Activated T-cell treated with anti-CD3 and anti-CD28 coated beads, Interleukin-2, amount 50 U/mL, for 1 hour (primary cell): ENCODE results near the gene ACER3.
"Not testable (repeated sequence)": the region's sequence is repeated elsewhere in the genome, so short reads cannot be mapped to it uniquely, and the experiment has no call there.

ENCODE experiments used
- DNase-seq: peaks from one replicate; pipeline ENCODE4 v3.0.0-alpha.2; 2020

Gene ACER3

DNA sequence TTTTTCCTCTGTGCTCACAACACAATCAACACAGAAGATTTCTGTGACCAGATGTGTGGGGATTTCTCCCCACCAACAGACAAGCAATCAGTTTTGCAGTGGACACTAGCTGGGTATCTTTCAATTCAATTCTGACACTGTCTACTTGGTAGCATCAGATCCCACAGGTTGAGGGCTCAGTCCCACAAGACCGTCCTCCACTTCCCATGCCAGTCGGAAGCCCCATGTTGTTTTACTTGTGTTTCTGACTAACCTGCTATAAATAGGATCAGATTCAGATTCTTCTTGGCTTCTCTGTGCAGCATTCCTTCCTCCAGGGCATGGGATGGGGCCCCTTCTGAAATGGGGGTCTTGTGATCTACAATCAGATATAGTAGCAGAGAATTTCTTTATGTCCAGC, 19.6 kb downstream of the ACER3 start:
- DNase-seq, result no peak

GRCh38 chr11:76880956-76881355, 20.2 kb downstream of the ACER3 start:
- DNase-seq, result no peak

DNA sequence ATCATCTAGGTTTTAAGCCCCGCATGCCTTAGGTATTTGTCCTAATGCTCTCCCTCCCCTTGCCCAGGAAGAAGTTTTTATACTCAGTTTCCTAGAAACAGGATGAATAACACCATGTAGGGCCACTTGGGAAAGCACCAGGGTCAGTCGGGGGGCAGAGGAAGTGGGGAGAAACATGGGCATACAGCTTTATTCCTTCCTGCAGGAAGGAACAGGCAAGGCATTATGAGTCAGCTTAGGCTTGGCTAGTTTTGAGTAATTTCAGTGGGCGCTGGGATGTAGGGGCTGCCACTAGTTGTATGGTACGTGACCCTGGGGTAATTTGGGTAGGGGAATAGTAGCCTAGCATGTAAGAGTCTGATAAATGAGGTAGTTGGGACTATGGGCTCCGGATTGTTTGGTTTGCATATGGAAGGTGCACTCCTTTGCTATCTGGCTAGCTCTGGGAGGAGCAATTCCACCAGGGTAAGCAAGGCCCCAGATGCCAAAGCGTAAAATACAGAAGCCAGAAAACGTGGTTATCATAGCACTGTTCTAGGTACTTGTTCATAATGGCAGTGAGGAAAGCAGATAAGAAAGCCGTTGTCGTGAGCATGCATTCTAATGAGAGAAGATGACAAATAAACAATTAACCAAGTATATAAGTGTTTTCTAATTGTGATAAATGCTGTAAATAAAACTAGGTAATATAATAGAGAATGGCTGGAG, 24.8 kb downstream of the ACER3 start:
- DNase-seq, result no peak

- no peak for DNase-seq
Observed at GRCh38 chr11:76888989-76889388, 28.3 kb downstream of the ACER3 start.

DNA sequence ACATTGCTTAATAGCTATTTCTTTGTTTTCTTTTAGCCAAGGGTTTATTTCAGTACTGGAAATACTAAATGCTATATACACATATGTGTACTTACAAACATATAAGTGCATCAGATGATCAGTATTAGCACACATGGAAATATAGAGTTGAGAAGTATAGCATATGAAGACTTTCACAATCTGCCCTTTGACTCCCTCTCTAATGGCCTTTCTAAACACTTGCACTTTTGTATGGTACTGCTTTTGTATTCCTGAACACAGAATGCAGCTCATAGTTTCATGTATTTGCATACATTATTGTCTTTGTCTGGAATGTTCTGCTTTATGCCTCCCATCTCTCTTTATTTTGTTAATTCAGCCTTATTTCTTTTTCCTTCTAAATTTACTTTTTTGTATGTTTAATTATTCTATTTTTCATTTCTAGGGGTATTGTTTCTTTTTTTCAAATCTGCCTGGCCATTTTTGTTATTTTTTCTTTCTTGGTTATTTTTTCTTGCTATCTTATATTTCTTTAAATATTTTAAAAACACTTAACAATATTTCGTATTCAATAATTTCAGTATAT, 28.8 kb downstream of the ACER3 start:
- no peak for DNase-seq

GRCh38 chr11:76890329-76890728, 29.6 kb downstream of the ACER3 start:
- DNase-seq, result no peak

GRCh38 chr11:76891285-76891684, 30.6 kb downstream of the ACER3 start:
- no peak for DNase-seq

- no peak for DNase-seq
Observed at GRCh38 chr11:76891793-76892192, 31.1 kb downstream of the ACER3 start.

DNA sequence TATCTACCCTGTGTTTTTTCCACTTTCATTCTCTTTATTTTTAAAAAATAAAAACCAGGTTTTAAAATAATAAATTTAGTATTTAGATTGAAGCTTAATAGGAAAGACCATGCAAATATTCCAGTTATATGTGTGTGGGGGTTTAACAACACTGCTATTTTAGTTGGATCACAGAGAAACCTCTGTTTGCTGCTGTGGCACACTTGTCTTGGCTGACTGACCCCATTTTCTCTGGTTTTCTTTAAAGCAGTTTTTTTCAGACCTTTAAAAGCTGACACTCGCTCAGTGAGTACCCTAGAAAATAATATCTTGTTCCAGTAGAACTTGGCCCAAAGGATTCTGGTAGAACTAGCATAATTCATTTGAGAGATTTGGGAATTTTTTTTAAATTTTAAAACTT, 31.6 kb downstream of the ACER3 start:
- no peak for DNase-seq

DNA sequence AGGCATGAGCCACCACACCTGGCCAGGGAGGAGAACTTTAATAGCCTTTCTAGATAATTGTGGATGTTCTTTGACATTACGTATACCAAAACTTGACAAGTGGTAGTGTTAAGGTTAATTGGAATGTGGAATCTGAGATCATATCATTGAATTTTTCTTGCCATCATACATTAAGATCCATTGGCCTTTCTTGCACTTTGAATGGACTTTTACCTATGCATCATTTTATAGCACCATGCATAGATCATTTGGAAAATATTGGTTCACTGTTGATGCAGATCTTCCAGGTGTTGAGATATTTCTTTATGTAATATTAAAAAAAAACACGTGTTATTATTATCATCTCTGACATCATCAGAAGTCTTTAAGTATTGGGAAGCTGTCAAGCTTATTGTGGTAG, 36.5 kb downstream of the ACER3 start:
- DNase-seq, result no peak

DNA sequence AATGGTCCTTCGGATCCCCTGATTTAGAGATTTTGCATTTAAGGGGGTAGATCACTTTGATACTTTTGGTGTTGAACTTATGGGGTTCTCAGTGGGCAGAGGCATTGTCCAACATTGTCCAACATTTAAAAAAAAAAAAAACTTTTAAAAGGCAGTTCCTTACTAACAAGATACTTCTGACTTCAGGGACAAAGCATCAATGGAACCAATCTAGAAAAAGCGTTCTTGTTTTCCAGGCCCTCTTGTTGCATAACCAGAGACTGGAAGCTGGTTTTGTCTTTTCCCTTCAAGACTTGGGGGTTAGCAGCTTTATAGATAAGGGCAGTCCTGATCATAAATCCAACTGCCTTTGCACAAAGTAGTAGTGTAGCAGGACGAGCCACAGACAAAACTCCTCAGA, 40.4 kb downstream of the ACER3 start:
- no peak for DNase-seq

GRCh38 chr11:76901622-76902021, 40.9 kb downstream of the ACER3 start:
- not testable (repeated sequence) for DNase-seq

GRCh38 chr11:76902121-76903014, 41.6 kb downstream of the ACER3 start:
- no peak for DNase-seq

- no peak for DNase-seq
Observed at GRCh38 chr11:76903325-76903724, 42.6 kb downstream of the ACER3 start.

- no peak for DNase-seq
Observed at GRCh38 chr11:76910620-76911414, 50.1 kb downstream of the ACER3 start.

GRCh38 chr11:76911415-76911808, 50.7 kb downstream of the ACER3 start:
- no peak for DNase-seq

DNA sequence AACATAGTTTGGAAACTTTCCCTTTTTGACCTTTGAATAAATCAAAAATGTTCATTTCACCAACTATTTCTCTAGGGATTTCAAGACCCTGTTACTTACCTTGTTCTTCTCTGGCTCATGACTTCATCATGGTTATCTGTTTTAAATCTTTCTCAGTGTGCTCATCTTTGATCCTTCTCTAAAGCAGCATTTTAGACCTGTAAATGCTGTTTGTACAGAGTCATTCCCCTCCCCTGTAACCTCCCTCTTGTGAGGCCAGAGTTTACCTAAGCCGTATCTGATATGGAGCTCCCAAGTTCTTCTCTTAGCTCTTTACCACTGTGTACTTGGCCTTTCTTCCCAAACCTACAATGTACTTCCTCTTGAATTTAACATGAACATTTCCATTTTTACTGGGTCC, 56.0 kb downstream of the ACER3 start:
- no peak for DNase-seq

DNA sequence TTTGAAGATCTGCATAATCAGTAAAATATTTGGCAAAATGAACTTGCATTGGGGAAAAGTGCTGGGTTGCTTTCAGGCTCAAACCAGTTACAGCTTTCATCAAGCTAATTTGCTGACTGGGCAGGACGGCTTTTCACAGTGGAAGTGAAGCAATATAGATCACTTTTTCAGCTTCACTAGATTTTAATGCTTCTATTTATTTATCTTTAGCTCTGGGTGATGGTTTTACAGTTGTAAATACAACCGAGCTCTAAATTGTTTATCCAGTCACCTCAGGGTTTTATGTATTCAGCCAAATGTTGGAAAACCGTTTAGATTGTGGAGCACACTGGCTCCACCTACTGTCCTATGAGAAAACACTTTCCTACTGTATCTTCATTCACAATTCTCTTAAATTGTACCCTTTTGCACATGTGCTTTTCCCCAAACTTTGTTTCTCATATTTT, 58.2 kb downstream of the ACER3 start:
- DNase-seq, result no peak

DNA sequence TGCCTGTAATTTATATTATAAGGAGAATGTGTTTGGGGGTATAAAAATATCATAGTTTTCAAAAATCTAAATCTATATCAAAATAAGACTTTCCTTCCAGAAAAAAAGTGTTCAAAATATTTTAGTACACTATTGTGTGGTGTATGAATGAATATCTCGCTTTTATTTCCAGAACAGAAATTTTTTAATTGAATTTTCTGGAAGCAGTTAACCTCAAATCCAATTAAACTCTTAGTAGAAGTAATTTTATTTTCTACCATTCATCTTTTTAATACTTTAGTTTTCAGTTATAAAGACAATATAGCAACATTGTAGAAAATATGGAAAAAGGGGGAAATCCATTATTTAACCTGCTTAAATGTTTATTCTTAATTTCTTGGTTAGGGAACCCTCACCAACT, 58.7 kb downstream of the ACER3 start:
- DNase-seq, result no peak

- DNase-seq, result peak; percentile 57
Observed at GRCh38 chr11:76919887-76920746, 59.4 kb downstream of the ACER3 start.

DNA sequence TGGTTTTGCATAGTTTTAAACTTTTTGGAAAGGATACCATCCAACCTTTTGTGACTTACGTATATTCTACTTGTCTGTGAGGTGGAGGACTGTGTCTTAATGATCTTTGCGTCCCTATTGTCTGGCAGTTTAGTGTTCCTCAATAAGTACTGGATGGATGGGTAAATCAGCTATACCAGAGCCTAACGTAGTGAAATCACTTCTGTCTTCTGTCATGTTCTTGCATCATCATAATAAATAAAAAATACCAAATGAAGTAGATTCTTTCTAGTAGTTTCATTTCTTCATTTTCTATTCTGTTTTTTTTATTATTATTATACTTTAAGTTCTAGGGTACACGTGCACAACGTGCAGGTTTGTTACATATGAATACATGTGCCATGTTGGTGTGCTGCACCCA, 66.4 kb downstream of the ACER3 start:
- no peak for DNase-seq

GRCh38 chr11:76935042-76935441, 74.3 kb downstream of the ACER3 start:
- no peak for DNase-seq
